Dedifferentiated amniotic fluid mesenchymal stem cell (primary cell): ENCODE data around the gene CALML5.

ENCODE experiments used
- DNase-seq: peaks from one replicate; pipeline ENCODE4 v3.0.0-alpha.2; 2016; ENCODE audit errors: extremely low spot score

Gene CALML5

GRCh38 chr10:5499493-5500140, at the start of gene CALML5:
Gene CALML5, minus strand, starts transcription at chr10:5499570. Its CDS starts 132 bp downstream, at chr10:5499438.
- no peak for DNase-seq

GRCh38 chr10:5547931-5548660, 48.7 kb upstream of the CALML5 start:
- DNase-seq = no peak

- no peak for DNase-seq
Observed at GRCh38 chr10:5547681-5547930, 48.2 kb upstream of the CALML5 start.

- DNase-seq = no peak
Observed at GRCh38 chr10:5546891-5547680, 47.7 kb upstream of the CALML5 start.

- DNase-seq = no peak
Observed at GRCh38 chr10:5545778-5546710, 46.7 kb upstream of the CALML5 start.

GRCh38 chr10:5545426-5545777, 46.0 kb upstream of the CALML5 start:
- DNase-seq = no peak

- DNase-seq = no peak
Observed at GRCh38 chr10:5545011-5545410, 45.6 kb upstream of the CALML5 start.

GRCh38 chr10:5544216-5544805, 44.9 kb upstream of the CALML5 start:
- no peak for DNase-seq

- DNase-seq = no peak
Observed at GRCh38 chr10:5543623-5544022, 44.3 kb upstream of the CALML5 start.

GRCh38 chr10:5542100-5542499, 42.7 kb upstream of the CALML5 start:
- no peak for DNase-seq

- no peak for DNase-seq
Observed at GRCh38 chr10:5540891-5541290, 41.5 kb upstream of the CALML5 start.

GRCh38 chr10:5540080-5540479, 40.7 kb upstream of the CALML5 start:
- no peak for DNase-seq

- no peak for DNase-seq
Observed at GRCh38 chr10:5538892-5539651, 39.7 kb upstream of the CALML5 start.

- DNase-seq = no peak
Observed at GRCh38 chr10:5538446-5538845, 39.1 kb upstream of the CALML5 start.

GRCh38 chr10:5537684-5538083, 38.3 kb upstream of the CALML5 start:
- DNase-seq = no peak

- no peak for DNase-seq
Observed at GRCh38 chr10:5536486-5537081, 37.2 kb upstream of the CALML5 start.

GRCh38 chr10:5534880-5535856, 35.8 kb upstream of the CALML5 start:
- peak; percentile 69 for DNase-seq

GRCh38 chr10:5534051-5534821, 34.9 kb upstream of the CALML5 start:
- no peak for DNase-seq
